ENCODE results near the gene PRSS33. TPM values are rescaled to one million over a fixed set of nuclear protein-coding genes. Genes with fewer than 3 reads are reported as not detected.

The PRSS33 gene
- total and polyA plus RNA-seq, 2 of the 8 experiments (the other 6 are each of a cell fraction or from before 2014, with no cell fraction given), result 0.09 TPM; not detected in 1

DNA sequence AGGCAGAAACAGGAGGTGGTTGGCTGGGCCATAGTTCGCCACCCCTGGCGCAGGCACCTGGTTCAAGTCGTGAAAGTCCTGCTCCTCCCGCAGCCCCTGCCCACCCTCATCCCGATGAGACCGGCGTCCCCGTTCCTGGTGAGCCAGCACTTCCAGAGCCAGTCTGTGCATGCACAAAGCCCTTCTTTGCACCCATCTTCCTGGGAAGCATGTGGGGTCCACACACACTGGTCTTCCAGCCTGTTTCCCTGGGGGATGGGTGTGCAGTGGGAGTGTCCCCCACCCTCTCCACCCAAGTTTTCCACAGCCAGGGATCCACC is 41.1 kb upstream of the PRSS33 start:
- WGBS, 2 experiments (ENCODE audit: extremely low coverage in 1 of 2, insufficient coverage in 1 of 2, insufficient read length in 1 of 2, insufficient replicate concordance in 2 of 2, low coverage in 1 of 2, low lambda C conversion rate in 2 of 2, missing lambda C conversion rate in 1 of 2), result 96% methylated on average over 8 of the region's 8 CpGs; no CpG with 5 or more reads in 1 of the 2 experiments

More for the DNA sequence above, 41.1 kb upstream of the PRSS33 start:
- no peak for TF ChIP-seq NRF1 (IDR thresholded peaks at IDR 0.05; ENCODE audit: low read depth, low read length)
- no peak for TF ChIP-seq MAFK (IDR thresholded peaks at IDR 0.05; ENCODE audit: low read depth, low read length)
- no peak for TF ChIP-seq CEBPB (IDR thresholded peaks at IDR 0.05; ENCODE audit: low read depth, low read length)
- TF ChIP-seq SIRT6 (IDR thresholded peaks at IDR 0.05; ENCODE audit: low read length), result no peak
- TF ChIP-seq KDM5A (IDR thresholded peaks at IDR 0.05; ENCODE audit: low read length), result no peak
- no peak for TF ChIP-seq JUN (IDR thresholded peaks at IDR 0.05; ENCODE audit: low read depth, low read length)
- TF ChIP-seq, protein P1, sequence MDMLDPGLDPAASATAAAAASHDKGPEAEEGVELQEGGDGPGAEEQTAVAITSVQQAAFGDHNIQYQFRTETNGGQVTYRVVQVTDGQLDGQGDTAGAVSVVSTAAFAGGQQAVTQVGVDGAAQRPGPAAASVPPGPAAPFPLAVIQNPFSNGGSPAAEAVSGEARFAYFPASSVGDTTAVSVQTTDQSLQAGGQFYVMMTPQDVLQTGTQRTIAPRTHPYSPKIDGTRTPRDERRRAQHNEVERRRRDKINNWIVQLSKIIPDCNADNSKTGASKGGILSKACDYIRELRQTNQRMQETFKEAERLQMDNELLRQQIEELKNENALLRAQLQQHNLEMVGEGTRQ (IDR thresholded peaks at IDR 0.05; ENCODE audit: low read length), result no peak
- TF ChIP-seq RAD21 (IDR thresholded peaks at IDR 0.05 in 1 of 2, conservative IDR thresholded peaks at IDR 0.05 in 1 of 2; ENCODE audit: low read depth in 2 of 2, low read length in 2 of 2), result no peak
- TF ChIP-seq SP1 (IDR thresholded peaks at IDR 0.05; ENCODE audit: low read depth, low read length), result no peak
- TF ChIP-seq RNF2 (IDR thresholded peaks at IDR 0.05; ENCODE audit: borderline replicate concordance, low read depth, low read length, missing control alignments, poor library complexity, severe bottlenecking), result no peak
- TF ChIP-seq, protein P2, sequence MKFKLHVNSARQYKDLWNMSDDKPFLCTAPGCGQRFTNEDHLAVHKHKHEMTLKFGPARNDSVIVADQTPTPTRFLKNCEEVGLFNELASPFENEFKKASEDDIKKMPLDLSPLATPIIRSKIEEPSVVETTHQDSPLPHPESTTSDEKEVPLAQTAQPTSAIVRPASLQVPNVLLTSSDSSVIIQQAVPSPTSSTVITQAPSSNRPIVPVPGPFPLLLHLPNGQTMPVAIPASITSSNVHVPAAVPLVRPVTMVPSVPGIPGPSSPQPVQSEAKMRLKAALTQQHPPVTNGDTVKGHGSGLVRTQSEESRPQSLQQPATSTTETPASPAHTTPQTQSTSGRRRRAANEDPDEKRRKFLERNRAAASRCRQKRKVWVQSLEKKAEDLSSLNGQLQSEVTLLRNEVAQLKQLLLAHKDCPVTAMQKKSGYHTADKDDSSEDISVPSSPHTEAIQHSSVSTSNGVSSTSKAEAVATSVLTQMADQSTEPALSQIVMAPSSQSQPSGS (IDR thresholded peaks at IDR 0.05; ENCODE audit: low read length), result no peak
- CTCF ChIA-PET (ENCODE audit: partially characterized antibody), result interaction anchor here (3.3 kb wide), 1 partner anchor 26 kb away, joined by 14 read pairs; no protein-coding TSS in a partner anchor
- H2BK15ac ChIP-seq (ENCODE audit: low read length), result no peak overlapping the region
- no peak overlapping the region for H4K5ac ChIP-seq (ENCODE audit: insufficient read length, low read depth, low read length)
- H3K23me2 ChIP-seq (ENCODE audit: low read depth, low read length), result no peaks in the 10 kb centered on the region
- no peak overlapping the region for H4K91ac ChIP-seq (replicated peaks; ENCODE audit: insufficient read length, low read length)
- no peaks in the 10 kb centered on the region for H3K27me3 ChIP-seq (replicated peaks in 1 of 4; ENCODE audit: control insufficient read depth in 3 of 4, extremely low read depth in 1 of 4, insufficient read depth in 3 of 4, low read length in 3 of 4)
- no peak overlapping the region for H3K4me2 ChIP-seq (ENCODE audit: insufficient read depth in 1 of 2, low read depth in 2 of 2, low read length in 2 of 2)
- no peaks in the 10 kb centered on the region for H3K79me1 ChIP-seq (ENCODE audit: low read depth, low read length)
- no peak overlapping the region for H3K23ac ChIP-seq (ENCODE audit: insufficient read length)
- no peaks in the 10 kb centered on the region for H3K4me1 ChIP-seq (replicated peaks in 1 of 4; ENCODE audit: control insufficient read depth in 3 of 4, insufficient read depth in 4 of 4, low read length in 3 of 4)
- H4K8ac ChIP-seq (ENCODE audit: extremely low read depth, insufficient read depth, low read length), result no peak overlapping the region
- DNase-seq (ENCODE audit: low read depth in 1 of 2, low spot score in 2 of 2) (no peak), FAIRE-seq (no peak)
- no peak overlapping the region for H2BK12ac ChIP-seq (ENCODE audit: low read depth, low read length)
- H3K27ac ChIP-seq (ENCODE audit: low read depth, low read length), result no peak overlapping the region
- no peak overlapping the region for H3K4me3 ChIP-seq (ENCODE audit: extremely low read depth in 1 of 4, insufficient read depth in 2 of 4, low read depth in 3 of 4, low read length in 4 of 4)
- H3K79me2 ChIP-seq (ENCODE audit: control insufficient read depth in 1 of 2, insufficient read depth in 2 of 2, low read length in 2 of 2), result no peaks in the 10 kb centered on the region
- no peak overlapping the region for H3K9ac ChIP-seq (replicated peaks in 1 of 4; ENCODE audit: extremely low read depth in 1 of 4, low read depth in 3 of 4, low read length in 3 of 4)
- H3K14ac ChIP-seq (ENCODE audit: insufficient read length), result no peak overlapping the region
- no peak overlapping the region for H2BK120ac ChIP-seq (replicated peaks; ENCODE audit: low read depth, low read length)
- H3K4ac ChIP-seq (replicated peaks; ENCODE audit: insufficient read length, low read depth, low read length), result no peak overlapping the region
- H2BK20ac ChIP-seq (ENCODE audit: low read length), result no peak overlapping the region
- no peak overlapping the region for H2BK5ac ChIP-seq (ENCODE audit: low read depth, low read length)
- no peaks in the 10 kb centered on the region for H4K20me1 ChIP-seq (replicated peaks in 1 of 2; ENCODE audit: control insufficient read depth in 1 of 2, insufficient read depth in 2 of 2, low read length in 2 of 2)
- no peak overlapping the region for H3K56ac ChIP-seq (replicated peaks; ENCODE audit: insufficient read length, low read depth, low read length)
- no peak overlapping the region for H3K18ac ChIP-seq (ENCODE audit: extremely low read depth, low read length)
- POLR2A ChIA-PET (ENCODE audit: partially characterized antibody), result no interaction called here
- H2AFZ ChIP-seq (ENCODE audit: low read length), result no peak overlapping the region
- H2AK5ac ChIP-seq (ENCODE audit: low read depth, low read length), result no peak overlapping the region
- no peaks in the 10 kb centered on the region for H3K36me3 ChIP-seq (ENCODE audit: control insufficient read depth in 2 of 4, insufficient read depth in 4 of 4, low read length in 3 of 4)
- no peaks in the 10 kb centered on the region for H3K9me3 ChIP-seq (ENCODE audit: insufficient read depth in 2 of 2, low read depth in 1 of 2, low read length in 1 of 2)
